Vagina (tissue), 2 donors: Measurements from ENCODE around the gene DHX38.
"Not testable (repeated sequence)": the region's sequence is repeated elsewhere in the genome, so short reads cannot be mapped to it uniquely, and the experiment has no call there.

Source experiments
- CTCF ChIP-seq, 3 experiments: fragments of 450-650 bp in 2 of 3; fragments of 200-600 bp in 1 of 3; sonication (generic) in 1 of 3; IDR thresholded peaks; one replicate each; pipeline ENCODE4 v1.5.1; 2017 to 2019; ENCODE audit warnings: antibody characterized with exemption in 3 of 3, mild to moderate bottlenecking in 2 of 3, moderate library complexity in 2 of 3
- POLR2A ChIP-seq, 2 donors: fragments of 450-650 bp; IDR thresholded peaks; one replicate each; pipeline ENCODE4 v1.6.1; 2017; ENCODE audit warnings: antibody characterized with exemption in 2 of 2, mild to moderate bottlenecking in 2 of 2, moderate library complexity in 2 of 2
- POLR2AphosphoS5 ChIP-seq, 2 donors: sonication (generic); formaldehyde crosslinking; IDR thresholded peaks; one replicate each; pipeline ENCODE4 v1.9.0; 2017; ENCODE audit warnings: antibody characterized with exemption in 2 of 2, mild to moderate bottlenecking in 2 of 2, low read depth in 1 of 2; ENCODE audit not compliant: insufficient read depth in 1 of 2

GRCh38 chr16:72057313-72057712 lies 36.3 kb upstream of the DHX38 start:
- TF ChIP-seq POLR2A (IDR thresholded peaks at IDR 0.05); POLR2AphosphoS5 (IDR thresholded peaks at IDR 0.05; ENCODE audit: insufficient read depth in 1 of 2, low read depth in 1 of 2); CTCF (IDR thresholded peaks at IDR 0.05): not testable (repeated sequence)
